Smooth muscle cell (in vitro differentiated cells): ENCODE results near the gene FRMD3. TPM values are rescaled to one million over a fixed set of nuclear protein-coding genes. Genes with fewer than 3 reads are reported as not detected.

ENCODE experiments used
- DNase-seq: peaks from one replicate; lab custom pipeline; 2025; ENCODE audit not compliant: unreplicated experiment; lab: John Stamatoyannopoulos, UW
- H2AFZ ChIP-seq: fragments of 200-600 bp; sonication (generic); 2 replicates; pipeline ENCODE4 v1.6.0; 2016; ENCODE audit warnings: antibody characterized with exemption, low read depth, mild to moderate bottlenecking
- H3F3A ChIP-seq: fragments of 200-600 bp; sonication (generic); 2 replicates; pipeline ENCODE4 v1.6.0; 2017; ENCODE audit warnings: antibody characterized with exemption, low read depth
- H3K27ac ChIP-seq: fragments of 200-600 bp; sonication (generic); 2 replicates; pipeline ENCODE4 v1.5.1; 2016; ENCODE audit warnings: low read depth, mild to moderate bottlenecking
- H3K27me3 ChIP-seq: fragments of 200-600 bp; sonication (generic); 2 replicates; pipeline ENCODE4 v1.6.1; 2016; ENCODE audit warnings: low read depth, mild to moderate bottlenecking
- H3K36me3 ChIP-seq: fragments of 200-600 bp; sonication (generic); 2 replicates; pipeline ENCODE4 v1.5.1; 2016; ENCODE audit warnings: low read depth
- H3K4me1 ChIP-seq: fragments of 200-600 bp; sonication (generic); 2 replicates; pipeline ENCODE4 v1.5.1; 2016; ENCODE audit warnings: low read depth
- H3K4me2 ChIP-seq: fragments of 200-600 bp; sonication (generic); 2 replicates; pipeline ENCODE4 v1.6.0; 2016; ENCODE audit warnings: mild to moderate bottlenecking
- H3K4me3 ChIP-seq: fragments of 200-600 bp; sonication (generic); 2 replicates; pipeline ENCODE4 v1.5.1; 2016; ENCODE audit warnings: mild to moderate bottlenecking
- H3K79me2 ChIP-seq: fragments of 200-600 bp; sonication (generic); 2 replicates; pipeline ENCODE4 v1.6.0; 2016; ENCODE audit warnings: low read depth, mild to moderate bottlenecking
- H3K9ac ChIP-seq: fragments of 200-600 bp; sonication (generic); 2 replicates; pipeline ENCODE4 v1.6.0; 2016; ENCODE audit warnings: low read depth
- H3K9me3 ChIP-seq: fragments of 200-600 bp; sonication (generic); replicated peaks from 2 replicates; pipeline ENCODE4 v1.5.1; 2016; ENCODE audit warnings: low read depth
- H4K20me1 ChIP-seq: fragments of 200-600 bp; sonication (generic); 2 replicates; pipeline ENCODE4 v1.6.0; 2016; ENCODE audit warnings: low read depth
- CTCF ChIP-seq: fragments of 200-600 bp; sonication (generic); IDR thresholded peaks from 2 replicates; pipeline ENCODE4 v1.5.1; 2017; ENCODE audit warnings: borderline replicate concordance, mild to moderate bottlenecking, antibody characterized with exemption; ENCODE audit not compliant: insufficient read depth, poor library complexity, severe bottlenecking
- WGBS: methylation state at CpG from one replicate; pipeline ENCODE4 v1.1.7; 2016; ENCODE audit warnings: low lambda C conversion rate; 5-methylcytosine and 5-hydroxymethylcytosine counted together
- polyA plus RNA-seq: library from polyadenylated mRNA; unstranded; fragments of >200 nt; fragmentation: Nextera tagmentation; extraction: Ambion mirVana; gene quantifications from 2 replicates; pipeline ENCODE4 v1.2.1, GENCODE V29; 2016
- total RNA-seq: library from RNA; depleted of rRNA; stranded (reverse); fragments of >200 nt; gene quantifications from 2 replicates; pipeline ENCODE4 v1.2.3, GENCODE V29; 2014

FRMD3 gene
- total and polyA plus RNA-seq, 2 experiments from 2014 or later = 0.72 to 2.8 TPM

DNA sequence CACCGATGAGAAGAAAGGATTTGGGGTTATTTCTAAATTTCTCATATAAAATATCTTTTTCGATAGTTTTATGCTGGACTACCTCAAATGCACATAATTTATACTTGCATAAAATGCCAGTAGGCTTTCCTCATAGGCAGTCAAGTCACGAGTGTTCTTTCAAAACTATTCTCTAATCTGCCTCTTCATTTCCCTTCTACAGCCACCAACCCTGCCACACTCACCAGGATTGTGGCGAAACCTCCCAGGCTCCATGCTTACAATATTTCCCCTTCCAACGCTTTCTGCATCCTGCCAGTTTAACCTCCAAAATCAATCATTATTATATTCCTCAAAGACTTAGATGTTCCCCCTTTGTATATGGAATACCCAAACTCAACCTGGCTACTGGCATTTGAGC is 65.4 kb downstream of the FRMD3 start:
- Histone ChIP-seq H4K20me1 (no peaks in the 10 kb centered on the region), H3K27me3 (no peaks in the 10 kb centered on the region), H3F3A (no peaks in the 10 kb centered on the region), H3K9me3 (no peaks in the 10 kb centered on the region), H3K9ac (no peak overlapping the region), H3K79me2 (no peaks in the 10 kb centered on the region), H3K36me3 (no peaks in the 10 kb centered on the region), H2AFZ (no peak overlapping the region), H3K4me1 (peaks cover 3% of the 10 kb centered on the region), H3K4me3 (no peak overlapping the region), H3K4me2 (no peak overlapping the region), H3K27ac (no peak overlapping the region)
- no peak for DNase-seq
- 92% methylated on average over 5 of the region's 5 CpGs for WGBS
- no peak for TF ChIP-seq CTCF

DNA sequence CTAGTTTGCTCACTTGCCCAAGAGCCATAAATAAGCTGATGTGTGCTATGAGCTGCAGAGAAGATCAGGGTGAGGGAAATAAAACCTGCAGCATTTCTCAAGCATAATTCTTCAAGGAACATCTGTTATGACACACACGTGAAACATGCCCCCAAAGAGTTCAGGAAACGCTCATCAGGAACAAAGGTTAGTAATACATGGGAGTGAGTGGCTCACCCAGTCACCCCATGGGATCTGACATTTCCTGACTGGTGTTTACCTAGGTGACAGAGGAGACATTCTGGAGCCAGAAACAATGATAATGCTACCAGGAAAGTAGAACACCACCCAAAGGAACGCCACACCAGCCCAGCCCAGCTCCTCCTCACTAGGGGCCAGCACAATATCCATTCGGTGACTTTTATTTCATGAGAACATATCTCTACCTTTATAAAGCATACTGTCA is 66.0 kb downstream of the FRMD3 start:
- no peak overlapping the region for H3K9ac ChIP-seq
- H3K36me3 ChIP-seq = no peaks in the 10 kb centered on the region
- H4K20me1 ChIP-seq = no peaks in the 10 kb centered on the region
- TF ChIP-seq CTCF = no peak
- H3K4me2 ChIP-seq = no peak overlapping the region
- no peak overlapping the region for H2AFZ ChIP-seq
- H3K27me3 ChIP-seq = no peaks in the 10 kb centered on the region
- no peaks in the 10 kb centered on the region for H3K79me2 ChIP-seq
- no peak overlapping the region for H3K27ac ChIP-seq
- no peak overlapping the region for H3K4me3 ChIP-seq
- H3K9me3 ChIP-seq = no peaks in the 10 kb centered on the region
- peaks cover 7% of the 10 kb centered on the region for H3K4me1 ChIP-seq
- DNase-seq = no peak
- H3F3A ChIP-seq = no peaks in the 10 kb centered on the region
- 88% methylated on average over 4 of the region's 4 CpGs for WGBS

DNA sequence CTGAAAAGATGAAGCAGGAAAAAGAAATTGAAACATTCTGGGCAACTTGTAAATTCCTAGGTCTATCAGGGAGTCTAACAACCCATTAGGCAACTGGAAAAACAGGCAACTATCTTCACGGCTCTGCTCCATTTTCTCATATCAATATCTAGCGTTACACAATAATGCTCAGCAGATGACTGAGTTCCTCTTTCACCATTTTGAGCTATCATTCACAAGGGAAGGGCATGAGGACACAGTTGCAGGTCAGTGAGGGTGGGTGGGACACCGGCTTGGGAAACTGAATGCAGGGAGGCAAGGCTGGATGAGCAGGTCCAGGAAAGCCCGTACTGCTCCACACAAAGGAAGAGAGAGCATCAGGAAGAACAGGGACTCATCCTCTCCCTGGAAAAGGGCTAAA is 67.0 kb downstream of the FRMD3 start:
- Histone ChIP-seq H2AFZ (no peak overlapping the region), H4K20me1 (no peaks in the 10 kb centered on the region), H3K9ac (no peak overlapping the region), H3K9me3 (no peaks in the 10 kb centered on the region), H3K4me1 (peaks cover 7% of the 10 kb centered on the region), H3F3A (no peaks in the 10 kb centered on the region), H3K36me3 (no peaks in the 10 kb centered on the region), H3K79me2 (no peaks in the 10 kb centered on the region), H3K27me3 (no peaks in the 10 kb centered on the region), H3K4me3 (no peak overlapping the region), H3K27ac (no peak overlapping the region), H3K4me2 (no peak overlapping the region)
- no peak for TF ChIP-seq CTCF
- WGBS = 92% methylated on average over 4 of the region's 4 CpGs
- no peak for DNase-seq

DNA sequence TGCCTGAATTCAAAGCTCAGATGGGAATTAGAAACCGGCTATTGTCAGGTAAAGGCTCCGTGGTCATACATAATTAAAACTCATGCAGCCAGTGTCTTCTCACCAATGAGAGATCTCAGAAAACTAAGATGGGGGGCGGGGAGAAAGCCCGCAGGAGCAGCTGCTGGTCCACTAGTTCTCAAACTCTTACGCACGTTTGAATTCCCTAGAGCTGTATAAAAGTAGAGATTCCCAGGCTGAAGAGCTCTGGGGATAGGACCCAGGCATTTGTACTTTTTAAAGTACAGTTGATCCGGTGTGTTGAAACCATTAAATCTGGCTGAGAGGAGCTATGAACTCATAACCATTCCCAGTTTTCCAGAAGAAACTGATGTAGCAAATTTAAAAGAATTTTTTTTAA is 68.5 kb downstream of the FRMD3 start:
- Histone ChIP-seq H3K79me2 (no peaks in the 10 kb centered on the region), H4K20me1 (no peaks in the 10 kb centered on the region), H3K4me2 (no peak overlapping the region), H3K4me1 (peaks cover 7% of the 10 kb centered on the region), H3K4me3 (no peak overlapping the region), H3K27me3 (no peaks in the 10 kb centered on the region), H3K27ac (no peak overlapping the region), H2AFZ (no peak overlapping the region), H3K9me3 (no peaks in the 10 kb centered on the region), H3F3A (no peaks in the 10 kb centered on the region), H3K36me3 (no peaks in the 10 kb centered on the region), H3K9ac (no peak overlapping the region)
- WGBS = 75% methylated on average over 7 of the region's 7 CpGs
- no peak for TF ChIP-seq CTCF
- DNase-seq = no peak
